GM23338 (cell line): Measurements from ENCODE around the gene SEC14L1. TPM values are rescaled to one million over a fixed set of nuclear protein-coding genes. Genes with fewer than 3 reads are reported as not detected.

Experiments used
- ATAC-seq: fragments of 200-7000 bp; cut with Tn5 transposase; 3 replicates; pipeline ENCODE4 v1.9.1; 2020
- DNase-seq: peaks from one replicate; pipeline ENCODE4 v3.0.0-alpha.2; 2015; ENCODE audit warnings: low spot score
- H2AFZ ChIP-seq: fragments of 200-600 bp; sonication (generic); 2 replicates; pipeline ENCODE4 v1.8.0; 2016; ENCODE audit warnings: antibody characterized with exemption, mild to moderate bottlenecking, moderate library complexity
- H3F3A ChIP-seq: fragments of 200-600 bp; sonication (generic); replicated peaks from 2 replicates; pipeline ENCODE4 v1.8.0; 2017; ENCODE audit warnings: antibody characterized with exemption, mixed run types, low read depth
- H3K27ac ChIP-seq: fragments of 200-600 bp; sonication (generic); 2 replicates; pipeline ENCODE4 v1.6.1; 2016; ENCODE audit warnings: low read depth
- H3K27me3 ChIP-seq: fragments of 200-600 bp; sonication (generic); 2 replicates; pipeline ENCODE4 v1.8.0; 2016; ENCODE audit warnings: mild to moderate bottlenecking, mixed run types, moderate library complexity; ENCODE audit not compliant: insufficient read depth
- H3K36me3 ChIP-seq: fragments of 200-600 bp; sonication (generic); 2 replicates; pipeline ENCODE4 v1.8.0; 2016; ENCODE audit warnings: mild to moderate bottlenecking; ENCODE audit not compliant: insufficient read depth
- H3K4me1 ChIP-seq: fragments of 200-600 bp; sonication (generic); 2 replicates; pipeline ENCODE4 v1.8.0; 2016; ENCODE audit warnings: mild to moderate bottlenecking, moderate library complexity; ENCODE audit not compliant: insufficient read depth
- H3K4me2 ChIP-seq: fragments of 200-600 bp; sonication (generic); 2 replicates; pipeline ENCODE4 v1.7.1; 2017; ENCODE audit warnings: mixed run types
- H3K4me3 ChIP-seq: fragments of 200-600 bp; sonication (generic); 2 replicates; pipeline ENCODE4 v1.6.1; 2016; ENCODE audit warnings: mixed run types
- H3K79me2 ChIP-seq: fragments of 200-600 bp; sonication (generic); replicated peaks from 2 replicates; pipeline ENCODE4 v1.8.0; 2017; ENCODE audit warnings: mild to moderate bottlenecking; ENCODE audit not compliant: insufficient read depth
- H3K9me2 ChIP-seq: fragments of 200-600 bp; sonication (generic); 2 replicates; pipeline ENCODE4 v1.8.0; 2017; ENCODE audit not compliant: insufficient read depth
- H4K20me1 ChIP-seq: fragments of 200-600 bp; sonication (generic); replicated peaks from 2 replicates; pipeline ENCODE4 v1.8.0; 2017; ENCODE audit warnings: mild to moderate bottlenecking; ENCODE audit not compliant: insufficient read depth
- H3K27ac Mint-ChIP-seq: 2 replicates; pipeline ENCODE4 v1.8.0; 2020; ENCODE audit warnings: inconsistent platforms, mild to moderate bottlenecking, moderate library complexity, mixed read lengths
- H3K27me3 Mint-ChIP-seq: 3 replicates; pipeline ENCODE4 v1.8.0; 2022; ENCODE audit warnings: low read depth, mild to moderate bottlenecking, moderate library complexity, mixed read lengths, inconsistent platforms; ENCODE audit not compliant: insufficient read depth, poor library complexity
- H3K36me3 Mint-ChIP-seq: 3 replicates; pipeline ENCODE4 v1.8.0; 2021; ENCODE audit warnings: low read depth, mild to moderate bottlenecking, inconsistent platforms, moderate library complexity, mixed read lengths
- H3K4me1 Mint-ChIP-seq: 3 replicates; pipeline ENCODE4 v1.8.0; 2020; ENCODE audit warnings: mild to moderate bottlenecking, inconsistent platforms, mixed read lengths
- H3K4me3 Mint-ChIP-seq: 3 replicates; pipeline ENCODE4 v1.8.0; 2021; ENCODE audit warnings: moderate library complexity, mild to moderate bottlenecking, inconsistent platforms, mixed read lengths
- H3K9me3 Mint-ChIP-seq: 3 replicates; pipeline ENCODE4 v1.8.0; 2020; ENCODE audit warnings: moderate library complexity, mild to moderate bottlenecking, inconsistent platforms, mixed read lengths
- CREB1 ChIP-seq: fragments of 250-450 bp; sonication (Bioruptor Pico); IDR thresholded peaks from 2 replicates; pipeline ENCODE4 v1.5.0; 2020; ENCODE audit warnings: low read depth, mild to moderate bottlenecking, moderate library complexity
- EZH2phosphoT487 ChIP-seq: fragments of 200-600 bp; sonication (generic); IDR thresholded peaks from one replicate; pipeline ENCODE4 v1.8.1; 2018; ENCODE audit warnings: antibody characterized with exemption; ENCODE audit not compliant: unreplicated experiment
- polyA plus RNA-seq: library from polyadenylated mRNA; unstranded; fragments of >200 nt; fragmentation: Nextera tagmentation; extraction: Ambion mirVana; gene quantifications from 2 replicates; pipeline ENCODE4 v1.2.1, GENCODE V29; 2016
- total RNA-seq: library from RNA; depleted of rRNA; stranded (reverse); fragments of >200 nt; shearing (Covaris generic); gene quantifications from 2 replicates; pipeline ENCODE4 v1.2.3, GENCODE V29; 2014
- TF ChIP-seq, protein P1 (sequence below): IDR thresholded peaks from 2 replicates; pipeline ENCODE4 v1.6.1; 2016; ENCODE audit warnings: antibody characterized with exemption
- TF ChIP-seq, protein P2 (sequence below): fragments of 250-450 bp; sonication (Bioruptor Pico); IDR thresholded peaks from 2 replicates; pipeline ENCODE4 v1.5.0; 2020; ENCODE audit warnings: mild to moderate bottlenecking, moderate library complexity
- TF ChIP-seq, protein P3 (sequence below): IDR thresholded peaks from one replicate; pipeline ENCODE4 v1.6.1; 2018; ENCODE audit warnings: antibody characterized with exemption; ENCODE audit not compliant: unreplicated experiment

SEC14L1 gene
- total and polyA plus RNA-seq, 2 experiments from 2014 or later = 26.8 to 54.8 TPM

- Histone ChIP-seq H3K27me3 (no peaks in the 10 kb centered on the region), H4K20me1 (no peaks in the 10 kb centered on the region), H3K9me2 (no peaks in the 10 kb centered on the region), H3K79me2 (no peaks in the 10 kb centered on the region), H3K4me2 (no peak overlapping the region), H3K27ac (no peak overlapping the region), H3K36me3 (peaks cover 18% of the 10 kb centered on the region), H3K4me3 (no peak overlapping the region), H2AFZ (no peak overlapping the region), H3F3A (no peaks in the 10 kb centered on the region), H3K4me1 (no peaks in the 10 kb centered on the region)
- peaks cover 7% of the 10 kb centered on the region for H3K27me3 Mint-ChIP-seq
- TF ChIP-seq, protein P1, sequence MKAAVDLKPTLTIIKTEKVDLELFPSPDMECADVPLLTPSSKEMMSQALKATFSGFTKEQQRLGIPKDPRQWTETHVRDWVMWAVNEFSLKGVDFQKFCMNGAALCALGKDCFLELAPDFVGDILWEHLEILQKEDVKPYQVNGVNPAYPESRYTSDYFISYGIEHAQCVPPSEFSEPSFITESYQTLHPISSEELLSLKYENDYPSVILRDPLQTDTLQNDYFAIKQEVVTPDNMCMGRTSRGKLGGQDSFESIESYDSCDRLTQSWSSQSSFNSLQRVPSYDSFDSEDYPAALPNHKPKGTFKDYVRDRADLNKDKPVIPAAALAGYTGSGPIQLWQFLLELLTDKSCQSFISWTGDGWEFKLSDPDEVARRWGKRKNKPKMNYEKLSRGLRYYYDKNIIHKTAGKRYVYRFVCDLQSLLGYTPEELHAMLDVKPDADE = no peak
- TF ChIP-seq EZH2phosphoT487 (no peak), CREB1 (CRISPR knock-in tag) (no peak)
- TF ChIP-seq, protein P2, sequence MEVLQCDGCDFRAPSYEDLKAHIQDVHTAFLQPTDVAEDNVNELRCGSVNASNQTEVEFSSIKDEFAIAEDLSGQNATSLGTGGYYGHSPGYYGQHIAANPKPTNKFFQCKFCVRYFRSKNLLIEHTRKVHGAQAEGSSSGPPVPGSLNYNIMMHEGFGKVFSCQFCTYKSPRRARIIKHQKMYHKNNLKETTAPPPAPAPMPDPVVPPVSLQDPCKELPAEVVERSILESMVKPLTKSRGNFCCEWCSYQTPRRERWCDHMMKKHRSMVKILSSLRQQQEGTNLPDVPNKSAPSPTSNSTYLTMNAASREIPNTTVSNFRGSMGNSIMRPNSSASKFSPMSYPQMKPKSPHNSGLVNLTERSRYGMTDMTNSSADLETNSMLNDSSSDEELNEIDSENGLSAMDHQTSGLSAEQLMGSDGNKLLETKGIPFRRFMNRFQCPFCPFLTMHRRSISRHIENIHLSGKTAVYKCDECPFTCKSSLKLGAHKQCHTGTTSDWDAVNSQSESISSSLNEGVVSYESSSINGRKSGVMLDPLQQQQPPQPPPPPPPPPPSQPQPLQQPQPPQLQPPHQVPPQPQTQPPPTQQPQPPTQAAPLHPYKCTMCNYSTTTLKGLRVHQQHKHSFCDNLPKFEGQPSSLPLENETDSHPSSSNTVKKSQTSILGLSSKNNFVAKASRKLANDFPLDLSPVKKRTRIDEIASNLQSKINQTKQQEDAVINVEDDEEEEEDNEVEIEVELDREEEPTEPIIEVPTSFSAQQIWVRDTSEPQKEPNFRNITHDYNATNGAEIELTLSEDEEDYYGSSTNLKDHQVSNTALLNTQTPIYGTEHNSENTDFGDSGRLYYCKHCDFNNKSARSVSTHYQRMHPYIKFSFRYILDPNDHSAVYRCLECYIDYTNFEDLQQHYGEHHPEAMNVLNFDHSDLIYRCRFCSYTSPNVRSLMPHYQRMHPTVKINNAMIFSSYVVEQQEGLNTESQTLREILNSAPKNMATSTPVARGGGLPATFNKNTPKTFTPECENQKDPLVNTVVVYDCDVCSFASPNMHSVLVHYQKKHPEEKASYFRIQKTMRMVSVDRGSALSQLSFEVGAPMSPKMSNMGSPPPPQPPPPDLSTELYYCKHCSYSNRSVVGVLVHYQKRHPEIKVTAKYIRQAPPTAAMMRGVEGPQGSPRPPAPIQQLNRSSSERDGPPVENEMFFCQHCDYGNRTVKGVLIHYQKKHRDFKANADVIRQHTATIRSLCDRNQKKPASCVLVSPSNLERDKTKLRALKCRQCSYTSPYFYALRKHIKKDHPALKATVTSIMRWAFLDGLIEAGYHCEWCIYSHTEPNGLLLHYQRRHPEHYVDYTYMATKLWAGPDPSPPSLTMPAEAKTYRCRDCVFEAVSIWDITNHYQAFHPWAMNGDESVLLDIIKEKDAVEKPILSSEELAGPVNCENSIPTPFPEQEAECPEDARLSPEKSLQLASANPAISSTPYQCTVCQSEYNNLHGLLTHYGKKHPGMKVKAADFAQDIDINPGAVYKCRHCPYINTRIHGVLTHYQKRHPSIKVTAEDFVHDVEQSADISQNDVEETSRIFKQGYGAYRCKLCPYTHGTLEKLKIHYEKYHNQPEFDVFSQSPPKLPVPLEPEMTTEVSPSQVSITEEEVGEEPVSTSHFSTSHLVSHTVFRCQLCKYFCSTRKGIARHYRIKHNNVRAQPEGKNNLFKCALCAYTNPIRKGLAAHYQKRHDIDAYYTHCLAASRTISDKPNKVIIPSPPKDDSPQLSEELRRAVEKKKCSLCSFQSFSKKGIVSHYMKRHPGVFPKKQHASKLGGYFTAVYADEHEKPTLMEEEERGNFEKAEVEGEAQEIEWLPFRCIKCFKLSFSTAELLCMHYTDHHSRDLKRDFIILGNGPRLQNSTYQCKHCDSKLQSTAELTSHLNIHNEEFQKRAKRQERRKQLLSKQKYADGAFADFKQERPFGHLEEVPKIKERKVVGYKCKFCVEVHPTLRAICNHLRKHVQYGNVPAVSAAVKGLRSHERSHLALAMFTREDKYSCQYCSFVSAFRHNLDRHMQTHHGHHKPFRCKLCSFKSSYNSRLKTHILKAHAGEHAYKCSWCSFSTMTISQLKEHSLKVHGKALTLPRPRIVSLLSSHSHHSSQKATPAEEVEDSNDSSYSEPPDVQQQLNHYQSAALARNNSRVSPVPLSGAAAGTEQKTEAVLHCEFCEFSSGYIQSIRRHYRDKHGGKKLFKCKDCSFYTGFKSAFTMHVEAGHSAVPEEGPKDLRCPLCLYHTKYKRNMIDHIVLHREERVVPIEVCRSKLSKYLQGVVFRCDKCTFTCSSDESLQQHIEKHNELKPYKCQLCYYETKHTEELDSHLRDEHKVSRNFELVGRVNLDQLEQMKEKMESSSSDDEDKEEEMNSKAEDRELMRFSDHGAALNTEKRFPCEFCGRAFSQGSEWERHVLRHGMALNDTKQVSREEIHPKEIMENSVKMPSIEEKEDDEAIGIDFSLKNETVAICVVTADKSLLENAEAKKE (CRISPR knock-in tag) = no peak
- TF ChIP-seq, protein P3, sequence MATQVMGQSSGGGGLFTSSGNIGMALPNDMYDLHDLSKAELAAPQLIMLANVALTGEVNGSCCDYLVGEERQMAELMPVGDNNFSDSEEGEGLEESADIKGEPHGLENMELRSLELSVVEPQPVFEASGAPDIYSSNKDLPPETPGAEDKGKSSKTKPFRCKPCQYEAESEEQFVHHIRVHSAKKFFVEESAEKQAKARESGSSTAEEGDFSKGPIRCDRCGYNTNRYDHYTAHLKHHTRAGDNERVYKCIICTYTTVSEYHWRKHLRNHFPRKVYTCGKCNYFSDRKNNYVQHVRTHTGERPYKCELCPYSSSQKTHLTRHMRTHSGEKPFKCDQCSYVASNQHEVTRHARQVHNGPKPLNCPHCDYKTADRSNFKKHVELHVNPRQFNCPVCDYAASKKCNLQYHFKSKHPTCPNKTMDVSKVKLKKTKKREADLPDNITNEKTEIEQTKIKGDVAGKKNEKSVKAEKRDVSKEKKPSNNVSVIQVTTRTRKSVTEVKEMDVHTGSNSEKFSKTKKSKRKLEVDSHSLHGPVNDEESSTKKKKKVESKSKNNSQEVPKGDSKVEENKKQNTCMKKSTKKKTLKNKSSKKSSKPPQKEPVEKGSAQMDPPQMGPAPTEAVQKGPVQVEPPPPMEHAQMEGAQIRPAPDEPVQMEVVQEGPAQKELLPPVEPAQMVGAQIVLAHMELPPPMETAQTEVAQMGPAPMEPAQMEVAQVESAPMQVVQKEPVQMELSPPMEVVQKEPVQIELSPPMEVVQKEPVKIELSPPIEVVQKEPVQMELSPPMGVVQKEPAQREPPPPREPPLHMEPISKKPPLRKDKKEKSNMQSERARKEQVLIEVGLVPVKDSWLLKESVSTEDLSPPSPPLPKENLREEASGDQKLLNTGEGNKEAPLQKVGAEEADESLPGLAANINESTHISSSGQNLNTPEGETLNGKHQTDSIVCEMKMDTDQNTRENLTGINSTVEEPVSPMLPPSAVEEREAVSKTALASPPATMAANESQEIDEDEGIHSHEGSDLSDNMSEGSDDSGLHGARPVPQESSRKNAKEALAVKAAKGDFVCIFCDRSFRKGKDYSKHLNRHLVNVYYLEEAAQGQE = no peak
- DNase-seq (no peak), ATAC-seq (no peak)
- peaks cover 46% of the 10 kb centered on the region for H3K36me3 Mint-ChIP-seq
- H3K9me3 Mint-ChIP-seq = no peaks in the 10 kb centered on the region
- peak overlapping the region; percentile 68; the same call in 1 of the 2 replicates for H3K27ac Mint-ChIP-seq
- no peak overlapping the region for H3K4me3 Mint-ChIP-seq
- H3K4me1 Mint-ChIP-seq = peaks cover 7% of the 10 kb centered on the region; the same call in 2 of the 3 replicates
Observed at GRCh38 chr17:77211681-77212080, 70.9 kb downstream of the SEC14L1 start.
